Activated T-helper 1 cell treated with anti-CD3 and anti-CD28 coated beads, Interleukin-12 subunit alpha, Interleukin-12 subunit beta, Interleukin-2, Interleukin-4 antibody, amounts not matched to agents 30 ng/mL and 10 ng/mL and 1 ng/mL, durations not matched to agents 14 hours and 24 hours and 36 hours (primary cell): ENCODE data around the gene CHDH. TPM values are rescaled to one million over a fixed set of nuclear protein-coding genes. Genes with fewer than 3 reads are reported as not detected.

Experiments used
- DNase-seq: peaks from one replicate; pipeline ENCODE4 v3.0.0; 2021; ENCODE audit warnings: low spot score
- H3K27ac Mint-ChIP-seq: one replicate; pipeline ENCODE4 v1.8.0; 2021; ENCODE audit warnings: mild to moderate bottlenecking, mixed read lengths
- H3K27me3 Mint-ChIP-seq: one replicate; pipeline ENCODE4 v1.8.0; 2022; ENCODE audit warnings: mild to moderate bottlenecking, moderate library complexity, mixed read lengths; ENCODE audit not compliant: insufficient read depth
- H3K36me3 Mint-ChIP-seq: one replicate; pipeline ENCODE4 v1.8.0; 2021; ENCODE audit warnings: low read depth, mixed read lengths
- H3K4me1 Mint-ChIP-seq: one replicate; pipeline ENCODE4 v1.8.0; 2021; ENCODE audit warnings: low read depth, mixed read lengths
- H3K4me3 Mint-ChIP-seq: one replicate; pipeline ENCODE4 v1.8.0; 2021; ENCODE audit warnings: mild to moderate bottlenecking, moderate library complexity, mixed read lengths
- H3K9me3 Mint-ChIP-seq: one replicate; pipeline ENCODE4 v1.8.0; 2021; ENCODE audit warnings: mixed read lengths
- intact Hi-C: fragments of 100-400 bp; cut with micrococcal nuclease; formaldehyde crosslinking; loops from one replicate; pipeline ENCODE4 v1.15.1; 2024
- total RNA-seq: library from RNA; stranded (reverse); gene quantifications from 2 replicates; pipeline ENCODE4 v1.2.3, GENCODE V29; 2022

CHDH gene
- total RNA-seq, 1 donor from 2014 or later, result 0.91 TPM

DNA sequence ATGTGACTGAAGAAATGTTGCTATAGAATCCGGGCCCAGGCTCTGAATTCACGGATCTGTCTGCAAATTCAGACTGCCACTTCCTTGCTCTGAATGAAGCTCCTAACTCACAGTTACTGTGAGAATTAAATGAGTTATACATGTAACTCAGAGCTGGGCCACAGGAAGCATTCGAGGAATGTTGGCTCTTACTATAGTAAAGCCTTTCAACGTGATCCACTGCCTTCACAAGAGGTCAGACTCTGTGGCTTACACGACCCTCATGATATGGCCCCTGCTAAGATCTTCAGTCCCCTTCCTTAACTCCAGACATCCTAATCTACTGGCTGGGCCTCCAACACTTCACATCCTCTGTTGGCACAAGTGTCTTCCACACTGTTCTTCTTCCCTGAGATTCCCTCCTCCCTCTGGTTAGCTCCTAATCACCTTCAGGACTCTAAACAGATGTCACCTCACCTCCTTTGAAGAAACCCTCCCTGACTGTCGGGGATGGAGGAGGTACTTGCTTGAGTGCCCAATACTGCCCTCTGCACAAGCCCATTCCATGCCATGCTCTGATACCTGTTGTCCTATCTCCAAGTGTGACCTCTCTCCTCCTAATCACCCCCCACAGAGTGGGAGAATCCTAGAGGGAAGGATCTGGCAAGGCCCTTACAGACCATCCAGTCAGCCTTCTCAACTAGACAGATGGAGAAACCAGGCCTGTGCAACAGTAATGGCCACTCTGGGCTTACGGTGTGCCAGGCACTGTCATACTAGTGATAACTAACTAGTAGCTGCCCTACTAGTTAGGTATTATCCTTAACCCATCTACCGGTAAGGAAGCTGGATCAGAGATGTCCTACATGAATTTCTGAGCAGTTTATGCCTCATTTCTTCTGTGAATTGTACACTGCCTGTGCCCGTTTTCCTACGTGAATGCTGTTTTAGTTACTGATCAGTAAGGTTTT, 34.5 kb upstream of the CHDH start:
- DNase-seq, result no peak
- intact Hi-C loops, result no loop called here
- Mint-ChIP-seq H3K9me3 (no peaks in the 10 kb centered on the region), H3K27me3 (no peaks in the 10 kb centered on the region), H3K36me3 (peaks cover 47% of the 10 kb centered on the region), H3K4me1 (peaks cover 33% of the 10 kb centered on the region), H3K27ac (peak overlapping the region; percentile 99), H3K4me3 (peak overlapping the region; percentile 99)

DNA sequence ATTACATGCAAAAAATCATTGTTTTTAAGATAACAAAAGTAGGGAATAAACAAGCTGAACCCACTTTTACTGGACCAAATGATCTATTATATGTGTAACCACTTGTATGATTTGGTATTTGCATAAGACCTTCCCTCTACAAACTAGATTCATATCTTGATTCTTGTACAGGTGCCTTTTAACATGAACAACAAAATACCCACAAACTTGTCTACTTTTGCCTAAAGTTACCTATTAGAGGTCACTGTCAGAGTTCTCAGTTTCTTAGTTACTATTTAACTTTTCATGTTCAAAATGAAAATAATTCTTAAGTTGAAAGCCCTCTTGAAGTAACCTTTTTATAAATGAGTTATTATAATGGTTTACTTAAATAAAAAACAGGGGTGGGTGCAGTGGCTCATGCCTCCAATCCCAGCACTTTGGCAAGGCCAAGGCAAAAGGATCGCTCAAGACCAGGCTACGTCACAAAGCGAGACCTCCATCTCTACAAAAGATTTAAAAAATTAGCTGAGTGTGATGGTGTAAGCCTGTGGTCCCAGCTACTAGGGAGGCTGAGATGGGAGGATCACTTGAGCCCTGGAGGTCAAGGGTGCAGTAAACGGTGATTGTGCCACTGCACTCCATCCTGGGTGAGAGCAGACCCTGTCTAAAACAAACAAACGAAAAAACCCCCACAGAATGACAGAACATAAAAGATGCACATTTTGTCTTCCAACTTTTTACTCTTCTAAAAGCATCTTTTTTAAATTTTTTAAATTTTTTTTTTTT, 19.7 kb upstream of the CHDH start:
- peaks cover 46% of the 10 kb centered on the region for H3K36me3 Mint-ChIP-seq
- H3K27me3 Mint-ChIP-seq, result no peaks in the 10 kb centered on the region
- intact Hi-C loops, result no loop called here
- H3K9me3 Mint-ChIP-seq, result no peaks in the 10 kb centered on the region
- DNase-seq, result no peak
- H3K27ac Mint-ChIP-seq, result no peak overlapping the region
- H3K4me3 Mint-ChIP-seq, result no peak overlapping the region
- H3K4me1 Mint-ChIP-seq, result no peaks in the 10 kb centered on the region

GRCh38 chr3:53863145-53863544, 16.9 kb upstream of the CHDH start:
- intact Hi-C loops, result no loop called here
- no peak overlapping the region for H3K4me3 Mint-ChIP-seq
- H3K36me3 Mint-ChIP-seq, result peaks cover 30% of the 10 kb centered on the region
- H3K27me3 Mint-ChIP-seq, result no peaks in the 10 kb centered on the region
- H3K4me1 Mint-ChIP-seq, result no peaks in the 10 kb centered on the region
- no peak overlapping the region for H3K27ac Mint-ChIP-seq
- H3K9me3 Mint-ChIP-seq, result no peaks in the 10 kb centered on the region
- no peak for DNase-seq

GRCh38 chr3:53862241-53862640, 16.0 kb upstream of the CHDH start:
- H3K27ac Mint-ChIP-seq, result no peak overlapping the region
- no peaks in the 10 kb centered on the region for H3K9me3 Mint-ChIP-seq
- no peaks in the 10 kb centered on the region for H3K4me1 Mint-ChIP-seq
- no peaks in the 10 kb centered on the region for H3K27me3 Mint-ChIP-seq
- DNase-seq, result no peak
- peaks cover 25% of the 10 kb centered on the region for H3K36me3 Mint-ChIP-seq
- no peak overlapping the region for H3K4me3 Mint-ChIP-seq
- intact Hi-C loops, result no loop called here

DNA sequence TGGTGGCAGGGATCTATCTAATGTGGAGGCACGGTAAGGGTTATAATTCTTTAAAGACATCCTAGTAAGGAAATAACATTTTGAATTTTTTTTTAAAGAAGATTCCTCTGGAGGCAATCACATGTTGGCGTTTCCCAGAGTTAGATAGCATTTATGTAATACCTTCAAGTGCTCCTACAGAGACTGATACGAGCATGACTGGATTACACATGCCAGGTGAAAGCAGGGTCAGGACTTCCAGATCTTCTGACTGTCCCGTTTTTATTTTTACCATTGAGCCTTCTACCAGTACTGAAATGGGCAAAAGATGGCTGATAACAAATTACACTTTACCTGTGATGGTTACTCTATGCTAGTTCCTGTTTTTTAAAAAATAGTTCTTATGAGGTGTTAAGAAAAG, 14.0 kb upstream of the CHDH start:
- intact Hi-C loops, result no loop called here
- DNase-seq, result no peak
- Mint-ChIP-seq H3K27ac (no peak overlapping the region), H3K27me3 (peaks cover 2% of the 10 kb centered on the region), H3K4me3 (no peak overlapping the region), H3K9me3 (no peaks in the 10 kb centered on the region), H3K4me1 (no peaks in the 10 kb centered on the region), H3K36me3 (peaks cover 17% of the 10 kb centered on the region)

GRCh38 chr3:53859178-53859577, 13.0 kb upstream of the CHDH start:
- H3K4me3 Mint-ChIP-seq, result no peak overlapping the region
- H3K36me3 Mint-ChIP-seq, result peaks cover 13% of the 10 kb centered on the region
- H3K27ac Mint-ChIP-seq, result no peak overlapping the region
- no peaks in the 10 kb centered on the region for H3K4me1 Mint-ChIP-seq
- no peak for DNase-seq
- intact Hi-C loops, result no loop called here
- peaks cover 2% of the 10 kb centered on the region for H3K27me3 Mint-ChIP-seq
- H3K9me3 Mint-ChIP-seq, result no peaks in the 10 kb centered on the region

- H3K27me3 Mint-ChIP-seq, result peaks cover 2% of the 10 kb centered on the region
- no peak for DNase-seq
- no peak overlapping the region for H3K27ac Mint-ChIP-seq
- no peaks in the 10 kb centered on the region for H3K9me3 Mint-ChIP-seq
- intact Hi-C loops, result no loop called here
- H3K4me1 Mint-ChIP-seq, result no peaks in the 10 kb centered on the region
- H3K36me3 Mint-ChIP-seq, result peaks cover 9% of the 10 kb centered on the region
- H3K4me3 Mint-ChIP-seq, result no peak overlapping the region
These were observed 12.0 kb upstream of the CHDH start for GRCh38 chr3:53858096-53858741.

DNA sequence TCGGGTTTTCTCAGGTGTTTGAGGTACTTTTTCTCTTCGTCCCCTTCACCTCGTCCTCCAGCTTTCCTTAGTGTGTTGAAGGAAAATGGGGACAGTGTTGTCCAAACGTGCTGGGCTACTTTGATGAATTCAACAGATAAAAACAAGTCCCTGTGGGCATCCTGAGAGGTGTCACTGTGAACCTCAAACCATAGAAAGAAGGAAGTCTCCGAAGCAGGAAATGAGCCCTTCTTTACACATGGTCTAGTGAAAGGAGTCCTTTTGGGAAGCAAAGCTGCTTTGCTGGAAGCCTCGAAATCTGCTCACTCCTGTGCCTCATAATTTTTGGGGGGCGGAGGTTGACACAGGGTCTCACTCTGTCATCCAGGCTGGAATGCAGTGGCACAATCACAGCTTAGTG, 10.7 kb upstream of the CHDH start:
- no peak overlapping the region for H3K27ac Mint-ChIP-seq
- intact Hi-C loops, result no loop called here
- peaks cover 5% of the 10 kb centered on the region for H3K36me3 Mint-ChIP-seq
- no peak for DNase-seq
- no peak overlapping the region for H3K4me3 Mint-ChIP-seq
- no peaks in the 10 kb centered on the region for H3K4me1 Mint-ChIP-seq
- no peaks in the 10 kb centered on the region for H3K9me3 Mint-ChIP-seq
- H3K27me3 Mint-ChIP-seq, result peaks cover 2% of the 10 kb centered on the region

GRCh38 chr3:53850895-53851294, 4.7 kb upstream of the CHDH start:
- Mint-ChIP-seq H3K36me3 (no peaks in the 10 kb centered on the region), H3K4me3 (no peak overlapping the region), H3K4me1 (no peaks in the 10 kb centered on the region), H3K9me3 (no peaks in the 10 kb centered on the region), H3K27me3 (peaks cover 20% of the 10 kb centered on the region), H3K27ac (no peak overlapping the region)
- no peak for DNase-seq
- intact Hi-C loops, result no loop called here

DNA sequence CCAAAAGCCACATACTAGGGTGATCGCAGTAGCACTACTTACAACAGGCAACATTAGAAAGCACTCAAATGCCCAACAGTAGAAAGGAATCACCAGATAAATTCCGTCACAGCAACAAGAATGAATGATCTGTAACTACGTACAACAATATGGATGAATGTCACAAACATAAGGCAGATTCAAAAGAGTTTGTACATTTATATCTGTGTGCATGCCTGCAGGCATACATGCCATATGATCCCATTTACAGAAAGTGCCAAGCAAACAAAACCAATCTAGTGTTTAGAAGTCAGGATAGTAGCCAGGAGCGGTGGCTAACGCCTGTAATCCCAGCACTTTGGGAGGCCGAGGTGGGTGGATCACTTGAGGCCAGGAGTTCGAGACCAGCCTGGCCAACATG, 3.7 kb upstream of the CHDH start:
- no peaks in the 10 kb centered on the region for H3K36me3 Mint-ChIP-seq
- H3K9me3 Mint-ChIP-seq, result no peaks in the 10 kb centered on the region
- no peak overlapping the region for H3K4me3 Mint-ChIP-seq
- peaks cover 28% of the 10 kb centered on the region for H3K27me3 Mint-ChIP-seq
- no peaks in the 10 kb centered on the region for H3K4me1 Mint-ChIP-seq
- intact Hi-C loops, result no loop called here
- H3K27ac Mint-ChIP-seq, result no peak overlapping the region
- no peak for DNase-seq

DNA sequence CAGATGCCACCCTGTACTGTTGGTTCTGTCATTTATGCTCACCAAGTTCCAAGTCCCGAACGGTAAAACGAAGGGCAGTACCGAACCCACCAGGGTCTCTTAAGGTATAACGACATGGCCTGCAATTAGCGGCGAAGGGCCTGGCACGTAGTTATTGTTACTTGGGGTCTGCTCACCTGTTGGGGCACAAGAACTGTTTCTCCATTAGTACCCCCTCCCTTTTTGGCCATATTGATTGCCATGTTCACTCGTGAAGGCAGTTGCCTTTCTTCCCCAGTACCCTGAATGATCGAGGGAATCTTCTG, 584 bp upstream of the CHDH start:
- no peak for DNase-seq
- H3K9me3 Mint-ChIP-seq, result no peaks in the 10 kb centered on the region
- peak overlapping the region; percentile 69 for H3K4me3 Mint-ChIP-seq
- H3K27ac Mint-ChIP-seq, result no peak overlapping the region
- intact Hi-C loops, result no loop called here
- no peaks in the 10 kb centered on the region for H3K36me3 Mint-ChIP-seq
- no peaks in the 10 kb centered on the region for H3K4me1 Mint-ChIP-seq
- H3K27me3 Mint-ChIP-seq, result peaks cover 45% of the 10 kb centered on the region

GRCh38 chr3:53845881-53846133, 412 bp downstream of the CHDH start:
- Mint-ChIP-seq H3K36me3 (no peaks in the 10 kb centered on the region), H3K4me3 (peak overlapping the region; percentile 63), H3K9me3 (no peaks in the 10 kb centered on the region), H3K4me1 (no peaks in the 10 kb centered on the region), H3K27ac (no peak overlapping the region), H3K27me3 (peaks cover 48% of the 10 kb centered on the region)
- intact Hi-C loops, result no loop called here
- DNase-seq, result no peak
